NCI-H2107 treated with DMSO at 0.1 percent for 48 hours (cell line): ENCODE results near the gene EEIG2.
"Not testable (repeated sequence)": the region's sequence is repeated elsewhere in the genome, so short reads cannot be mapped to it uniquely, and the experiment has no call there.

Experiments used
- DNase-seq: peaks from one replicate; lab custom pipeline; 2025; ENCODE audit not compliant: unreplicated experiment; lab: John Stamatoyannopoulos, UW

EEIG2 gene

DNA sequence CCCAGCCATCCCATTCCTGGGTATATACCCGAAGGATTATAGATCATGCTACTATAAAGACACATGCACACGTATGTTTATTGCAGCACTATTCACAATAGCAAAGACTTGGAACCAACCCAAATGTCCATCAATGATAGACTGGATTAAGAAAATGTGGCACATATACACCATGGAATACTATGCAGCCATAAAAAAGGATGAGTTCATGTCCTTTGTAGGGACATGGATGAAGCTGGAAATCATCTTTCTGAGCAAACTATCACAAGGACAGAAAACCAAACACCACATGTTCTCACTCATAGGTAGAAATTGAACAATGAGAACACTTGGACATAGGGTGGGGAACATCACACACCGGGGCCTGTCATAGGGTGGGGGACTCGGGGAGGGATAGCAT lies 12.4 kb upstream of the EEIG2 start:
- not testable (repeated sequence) for DNase-seq

DNA sequence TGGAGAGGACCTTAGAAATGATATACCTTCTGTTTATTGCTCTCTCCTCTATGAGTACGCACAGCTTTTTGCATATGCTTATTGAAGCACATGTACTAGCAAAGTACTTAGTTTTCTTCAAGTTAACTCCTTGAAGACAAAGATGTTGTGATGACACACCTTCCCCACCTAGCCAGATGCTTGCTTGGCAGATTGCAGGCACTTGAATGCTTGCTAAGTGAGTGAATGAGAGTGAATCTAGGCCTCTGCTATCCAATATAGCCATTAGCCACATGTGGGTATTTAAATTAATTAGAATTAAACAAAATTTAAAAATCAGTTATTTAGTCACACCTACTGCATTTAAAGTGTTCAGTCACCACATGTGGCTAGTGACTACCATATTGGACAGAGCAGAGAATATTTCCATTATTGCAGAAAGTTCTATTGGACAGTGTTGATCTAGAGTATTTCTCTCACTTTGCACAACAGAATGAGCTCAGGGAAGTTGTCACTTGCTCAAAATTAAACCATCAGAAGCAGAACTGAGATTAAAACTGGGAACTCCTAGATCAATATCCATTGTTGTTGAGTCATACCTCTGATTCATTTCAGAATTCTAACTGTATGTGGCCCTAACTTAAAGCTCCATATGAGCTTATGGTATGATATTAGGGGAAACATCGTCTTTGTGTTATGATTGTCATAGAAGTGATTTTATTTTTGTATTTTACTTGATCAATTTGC lies 8.6 kb upstream of the EEIG2 start:
- no peak for DNase-seq

DNA sequence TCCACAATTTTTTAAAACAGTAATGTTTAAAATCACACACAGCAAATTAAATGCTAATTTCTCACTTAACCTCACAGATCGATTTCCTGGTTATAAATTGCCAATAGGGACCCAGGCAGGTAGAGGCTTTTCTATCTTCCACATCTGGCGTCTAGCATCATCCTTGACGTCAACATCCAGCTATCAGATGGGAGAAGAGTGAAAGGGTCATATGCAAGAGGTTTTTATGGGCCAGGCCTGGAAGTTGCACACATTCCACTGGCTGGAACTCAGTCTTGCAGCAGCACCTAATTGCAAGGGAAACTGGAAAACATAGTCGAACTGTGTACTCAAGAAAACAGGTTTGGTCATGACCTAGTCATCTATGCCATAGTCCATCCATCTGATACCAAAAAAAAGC lies 6.0 kb upstream of the EEIG2 start:
- no peak for DNase-seq

DNA sequence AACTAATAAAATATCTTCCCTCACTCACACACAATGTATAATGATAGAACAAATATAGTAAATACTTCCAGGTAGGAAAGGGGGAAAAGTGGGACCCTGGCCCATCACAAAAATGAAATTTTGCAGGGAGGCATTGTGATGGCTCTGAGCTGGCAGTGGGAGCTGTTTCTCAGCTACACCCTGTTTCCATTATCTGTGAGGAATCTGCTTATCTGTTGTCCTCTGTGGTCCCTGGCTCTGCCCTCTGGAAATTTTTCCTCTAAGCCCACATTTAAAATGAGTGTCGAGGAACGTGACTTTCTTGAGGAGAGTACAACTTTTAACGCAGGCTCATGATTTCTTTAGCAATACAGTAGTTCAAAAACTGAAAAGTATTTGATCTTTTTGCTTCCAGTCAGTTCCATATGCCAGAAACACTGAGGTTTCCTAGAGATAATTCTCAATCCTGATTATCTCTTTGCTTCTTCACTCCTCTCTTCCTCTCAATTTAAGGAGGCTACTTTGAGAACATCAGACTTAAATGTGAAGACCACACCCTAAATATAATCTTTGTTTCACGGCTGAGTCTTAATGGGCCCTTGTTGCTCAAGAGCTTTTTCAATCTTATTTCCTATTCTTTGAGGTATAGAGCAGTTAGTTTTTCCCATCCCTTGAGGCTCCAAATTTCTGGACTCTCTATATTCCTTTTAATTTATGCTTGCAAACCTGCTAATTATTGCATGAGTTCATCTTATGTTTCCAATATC lies 5.0 kb upstream of the EEIG2 start:
- DNase-seq, result no peak

- no peak for DNase-seq
These were observed 3.8 kb upstream of the EEIG2 start for GRCh38 chr1:108556066-108556465.

GRCh38 chr1:108556499-108556898 lies 3.4 kb upstream of the EEIG2 start:
- DNase-seq, result no peak

DNA sequence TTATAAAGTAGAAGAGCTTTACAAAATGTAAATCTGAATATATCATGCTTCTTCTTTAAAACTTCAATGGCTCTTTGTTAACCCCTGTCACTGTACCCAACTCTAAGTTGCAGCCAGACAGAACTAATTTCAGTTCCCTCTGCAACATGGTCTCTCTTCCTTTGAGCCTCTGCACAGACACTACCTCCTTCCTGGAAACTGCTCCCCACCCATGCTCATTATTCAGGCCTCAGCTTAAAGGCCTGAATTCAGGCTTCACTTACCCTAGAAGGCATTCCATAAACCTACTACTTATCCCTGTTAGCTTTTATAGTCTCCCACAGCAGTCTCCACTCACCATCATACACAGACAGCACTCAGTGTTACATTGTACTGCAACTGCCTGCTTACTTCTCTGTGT lies 2.6 kb upstream of the EEIG2 start:
- no peak for DNase-seq

GRCh38 chr1:108560189-108560873 lies 431 bp downstream of the EEIG2 start:
- DNase-seq, result peak; percentile 50

GRCh38 chr1:108560874-108561459 lies 1.1 kb downstream of the EEIG2 start:
- DNase-seq, result peak; percentile 47

GRCh38 chr1:108561689-108562326 lies 1.9 kb downstream of the EEIG2 start:
- peak; percentile 56 for DNase-seq

- DNase-seq, result no peak
These were observed 3.9 kb downstream of the EEIG2 start for GRCh38 chr1:108563808-108564207.

GRCh38 chr1:108565081-108565480 lies 5.2 kb downstream of the EEIG2 start:
- DNase-seq, result no peak

DNA sequence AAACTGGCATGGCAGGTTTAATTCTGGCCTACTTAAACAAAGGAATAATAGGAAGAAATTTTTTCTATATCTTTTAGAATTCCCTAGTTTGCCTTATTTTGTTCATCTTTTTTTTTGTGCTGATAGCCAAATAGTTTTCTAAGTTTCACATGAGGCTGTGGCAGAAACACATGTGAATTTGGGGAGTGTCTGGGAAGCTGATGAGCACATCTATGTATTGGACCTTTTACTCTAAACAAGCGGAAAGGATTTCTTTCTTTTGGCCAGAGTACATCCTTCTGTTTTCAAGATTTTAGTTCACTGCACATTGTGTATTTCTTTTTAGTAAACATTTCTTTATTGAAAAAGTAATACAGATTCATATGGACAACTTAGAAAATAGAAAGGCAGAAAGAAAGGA lies 5.6 kb downstream of the EEIG2 start:
- DNase-seq, result no peak

GRCh38 chr1:108568589-108568988 lies 8.7 kb downstream of the EEIG2 start:
- no peak for DNase-seq

DNA sequence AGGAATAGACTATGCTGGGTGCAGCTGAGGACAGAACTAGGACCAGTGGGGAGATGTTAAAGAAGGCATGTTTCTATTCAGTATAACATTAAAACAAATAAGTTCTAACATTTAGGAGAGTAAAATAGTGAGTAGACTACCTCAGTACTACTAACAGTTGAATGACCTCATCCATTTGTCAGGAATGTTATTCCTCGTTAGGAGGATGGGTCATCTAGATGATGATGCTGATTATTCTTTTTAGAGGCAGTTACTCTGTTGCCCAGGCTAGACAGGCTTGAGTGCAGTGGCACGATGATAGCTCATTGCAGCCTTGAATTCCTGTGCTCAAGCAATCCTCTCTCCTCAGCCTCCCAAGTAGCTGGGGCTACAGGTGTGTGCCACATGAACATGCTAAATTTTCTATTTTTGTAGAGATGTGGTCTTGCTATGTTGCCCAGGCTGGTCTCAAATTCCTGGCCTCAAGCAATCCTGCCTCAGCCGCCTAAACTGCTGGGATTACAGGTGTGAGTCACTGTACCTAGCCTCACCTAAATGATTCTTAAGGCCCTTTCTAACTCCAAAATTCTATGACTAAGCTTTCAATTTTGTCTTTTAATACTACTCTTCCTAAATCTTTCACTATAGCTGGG lies 9.3 kb downstream of the EEIG2 start:
- no peak for DNase-seq

- DNase-seq, result no peak
These were observed 10.2 kb downstream of the EEIG2 start for GRCh38 chr1:108570128-108570527.

GRCh38 chr1:108570998-108571401 lies 11.1 kb downstream of the EEIG2 start:
- no peak for DNase-seq

DNA sequence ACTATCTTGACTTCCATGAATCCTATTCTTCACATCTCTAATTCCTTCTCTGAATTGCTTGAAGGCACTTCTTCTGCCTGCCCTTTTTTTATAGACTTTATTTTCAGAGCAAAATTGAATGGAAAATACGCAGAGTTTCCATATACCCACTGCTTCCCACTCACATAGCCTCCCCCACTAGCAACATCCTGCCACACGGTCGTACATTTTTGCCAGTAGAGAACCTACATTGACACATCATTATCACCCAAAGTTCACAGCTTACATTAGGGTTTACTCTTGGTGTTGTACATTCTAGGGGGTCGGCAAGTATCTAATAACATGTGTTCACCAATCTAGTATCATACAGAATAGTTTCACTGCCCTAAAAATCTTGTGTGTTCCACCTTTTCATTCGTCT lies 12.3 kb downstream of the EEIG2 start:
- DNase-seq, result no peak

DNA sequence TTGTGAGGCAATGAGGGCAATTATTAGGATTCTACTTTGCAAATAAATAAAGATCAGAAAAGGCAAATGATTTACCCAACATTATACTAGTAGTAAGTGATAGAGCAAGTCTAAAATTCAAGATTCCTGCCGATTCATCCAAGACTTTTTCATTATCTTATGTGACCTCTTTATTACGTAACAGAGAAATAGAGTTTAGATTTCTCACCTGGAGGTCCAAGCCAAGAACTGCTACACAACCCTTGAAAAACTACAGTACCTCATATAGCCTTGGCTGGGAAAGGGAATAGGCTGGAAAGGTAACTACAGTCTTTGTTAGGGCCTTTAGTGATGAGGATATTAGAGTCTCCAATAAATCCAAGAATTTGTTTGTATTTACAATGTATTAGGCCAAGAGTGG lies 13.3 kb downstream of the EEIG2 start:
- DNase-seq, result no peak

DNA sequence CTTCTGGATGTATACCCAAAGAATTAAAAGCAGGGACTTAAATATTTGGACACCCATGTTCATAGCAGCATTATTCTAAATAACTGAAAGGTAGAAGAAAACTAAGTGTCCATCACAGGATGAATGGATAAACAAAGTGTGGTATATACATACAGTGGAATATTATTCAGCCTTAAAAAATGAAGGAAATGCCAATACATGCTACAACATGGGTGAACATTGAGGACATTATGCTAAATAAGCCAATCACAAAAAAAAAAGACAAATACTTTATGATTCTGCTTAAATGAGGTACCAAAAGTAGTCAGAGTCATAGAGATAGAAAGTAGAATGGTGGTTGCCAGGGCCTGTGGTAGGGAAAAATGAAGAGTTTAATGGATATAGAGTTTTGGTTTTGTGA lies 14.1 kb downstream of the EEIG2 start:
- DNase-seq, result no peak

DNA sequence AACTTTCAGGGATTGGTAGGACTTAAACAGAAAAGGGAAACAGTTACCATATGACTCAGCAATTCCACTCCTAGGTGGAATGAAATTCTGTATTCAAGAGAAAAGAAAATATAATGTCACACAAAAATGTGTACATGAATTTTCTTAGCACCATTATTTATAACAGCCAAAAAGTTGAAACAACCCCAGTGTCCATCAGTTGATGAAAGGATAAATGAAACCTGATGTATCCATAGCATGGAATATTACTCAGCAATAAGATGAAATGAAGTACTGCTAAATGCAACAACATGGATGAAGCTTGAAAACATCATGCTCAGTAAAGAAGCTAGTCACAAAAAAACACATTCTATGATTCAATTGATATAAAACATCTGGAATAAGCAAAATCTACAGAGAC lies 15.5 kb downstream of the EEIG2 start:
- DNase-seq, result no peak
